ENCODE results near the gene CCDC86. TPM values are rescaled to one million over a fixed set of nuclear protein-coding genes. Genes with fewer than 3 reads are reported as not detected.

Gene CCDC86
- total and polyA plus RNA-seq, 10 of the 15 experiments (the other 5 are each of a cell fraction or from before 2014, with no cell fraction given) = 2.0 to 87.2 (median 38.7) TPM

DNA sequence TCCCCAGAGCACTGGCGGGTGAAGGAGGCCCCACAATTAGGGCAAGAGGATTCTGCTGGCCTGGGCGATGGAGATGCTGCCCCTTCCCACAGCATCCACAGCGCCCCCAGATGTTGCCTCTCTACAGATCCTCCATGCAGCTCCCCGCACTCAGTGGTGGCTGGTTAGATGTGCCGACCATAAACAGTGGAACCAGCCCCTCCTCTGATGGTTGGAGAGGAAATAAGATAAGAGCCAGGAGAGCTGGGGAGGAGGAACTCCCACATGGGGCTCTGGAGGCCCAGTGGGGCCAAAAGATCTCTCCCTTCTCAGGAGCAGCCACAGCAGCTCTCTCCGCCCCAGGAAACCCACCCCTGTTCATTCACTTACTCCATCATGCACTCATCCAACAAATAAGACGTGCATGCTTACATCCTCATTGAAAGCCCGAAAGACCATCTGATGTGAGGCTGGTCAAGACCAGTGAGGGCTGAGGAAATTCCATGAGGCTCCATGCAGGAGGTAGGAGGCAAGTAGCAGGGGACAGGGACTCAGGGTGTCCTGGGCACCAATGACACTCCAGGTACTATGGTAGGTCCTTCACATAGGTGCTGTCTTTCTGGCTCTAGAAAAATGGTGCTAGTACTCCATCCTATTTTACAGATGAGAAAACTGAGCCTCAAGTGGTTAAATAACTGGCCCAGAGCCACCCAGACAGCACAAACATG is 12.4 kb downstream of the CCDC86 start:
- RAD21 ChIA-PET (ENCODE audit: unreplicated experiment) = interaction anchor here (0.6 kb wide), 1 partner anchor 23 kb away, joined by 3 read pairs; no protein-coding TSS in a partner anchor
- H3K27me3 ChIP-seq (replicated peaks in 1 of 2; ENCODE audit: control insufficient read depth in 2 of 2, insufficient read depth in 2 of 2, low read length in 1 of 2) = no peaks in the 10 kb centered on the region
- no peak overlapping the region for H2AFZ ChIP-seq (ENCODE audit: control insufficient read depth, low read depth, low read length)
- H3K36me3 ChIP-seq (ENCODE audit: control insufficient read depth in 2 of 2, insufficient read depth in 2 of 2, low read length in 1 of 2) = peaks cover 6 to 15% of the 10 kb centered on the region in 2 experiments
- POLR2A ChIA-PET = no interaction called here
- H3K9me3 ChIP-seq (replicated peaks; ENCODE audit: control insufficient read depth, insufficient read depth, low read length) = no peaks in the 10 kb centered on the region
- H3K4me1 ChIP-seq (ENCODE audit: control insufficient read depth, insufficient read depth, low read length) = 0 out of 2 replicates have a peak, but pooled peaks cover 3% of the 10 kb centered on the region
- no peak overlapping the region for H3K4me2 ChIP-seq (ENCODE audit: control insufficient read depth, insufficient read depth)
- TF ChIP-seq CTCF (IDR thresholded peaks at IDR 0.05 in 2 of 3, conservative IDR thresholded peaks at IDR 0.05 in 1 of 3; ENCODE audit: control insufficient read depth in 2 of 3, extremely low read depth in 1 of 3, insufficient read depth in 1 of 3, low read depth in 3 of 3, low read length in 3 of 3) (no peak), FOXM1 (IDR thresholded peaks at IDR 0.05; ENCODE audit: low read depth, low read length) (no peak), NRF1 (conservative IDR thresholded peaks at IDR 0.05; ENCODE audit: low read depth, low read length) (no peak), ASH2L (IDR thresholded peaks at IDR 0.05; ENCODE audit: borderline replicate concordance, low read depth) (no peak), ATF2 (IDR thresholded peaks at IDR 0.05; ENCODE audit: low read length) (no peak), WRNIP1 (IDR thresholded peaks at IDR 0.05; ENCODE audit: borderline replicate concordance, low read depth, low read length) (no peak), MYC (IDR thresholded peaks at IDR 0.05; ENCODE audit: insufficient read depth, insufficient read length, insufficient replicate concordance, low read length, severe bottlenecking) (no peak), E2F4 (IDR thresholded peaks at IDR 0.05; ENCODE audit: low read depth, low read length) (no peak)
- TF ChIP-seq, protein P1, sequence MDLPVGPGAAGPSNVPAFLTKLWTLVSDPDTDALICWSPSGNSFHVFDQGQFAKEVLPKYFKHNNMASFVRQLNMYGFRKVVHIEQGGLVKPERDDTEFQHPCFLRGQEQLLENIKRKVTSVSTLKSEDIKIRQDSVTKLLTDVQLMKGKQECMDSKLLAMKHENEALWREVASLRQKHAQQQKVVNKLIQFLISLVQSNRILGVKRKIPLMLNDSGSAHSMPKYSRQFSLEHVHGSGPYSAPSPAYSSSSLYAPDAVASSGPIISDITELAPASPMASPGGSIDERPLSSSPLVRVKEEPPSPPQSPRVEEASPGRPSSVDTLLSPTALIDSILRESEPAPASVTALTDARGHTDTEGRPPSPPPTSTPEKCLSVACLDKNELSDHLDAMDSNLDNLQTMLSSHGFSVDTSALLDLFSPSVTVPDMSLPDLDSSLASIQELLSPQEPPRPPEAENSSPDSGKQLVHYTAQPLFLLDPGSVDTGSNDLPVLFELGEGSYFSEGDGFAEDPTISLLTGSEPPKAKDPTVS (IDR thresholded peaks at IDR 0.05; ENCODE audit: low read depth, low read length) = no peak
- TF ChIP-seq, protein P2, sequence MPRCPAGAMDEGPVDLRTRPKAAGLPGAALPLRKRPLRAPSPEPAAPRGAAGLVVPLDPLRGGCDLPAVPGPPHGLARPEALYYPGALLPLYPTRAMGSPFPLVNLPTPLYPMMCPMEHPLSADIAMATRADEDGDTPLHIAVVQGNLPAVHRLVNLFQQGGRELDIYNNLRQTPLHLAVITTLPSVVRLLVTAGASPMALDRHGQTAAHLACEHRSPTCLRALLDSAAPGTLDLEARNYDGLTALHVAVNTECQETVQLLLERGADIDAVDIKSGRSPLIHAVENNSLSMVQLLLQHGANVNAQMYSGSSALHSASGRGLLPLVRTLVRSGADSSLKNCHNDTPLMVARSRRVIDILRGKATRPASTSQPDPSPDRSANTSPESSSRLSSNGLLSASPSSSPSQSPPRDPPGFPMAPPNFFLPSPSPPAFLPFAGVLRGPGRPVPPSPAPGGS (IDR thresholded peaks at IDR 0.05; ENCODE audit: borderline replicate concordance, insufficient read depth, low read depth, low read length, poor library complexity, severe bottlenecking) = no peak
- 67% methylated on average over 8 of the region's 8 CpGs for WGBS (ENCODE audit: insufficient coverage, insufficient replicate concordance, low lambda C conversion rate, missing lambda C conversion rate)
- BruUV-seq (replicated peaks) = no TSS peak
- H4K20me1 ChIP-seq (ENCODE audit: control insufficient read depth, insufficient read depth) = no peaks in the 10 kb centered on the region
- in situ Hi-C loops (cut with MboI) (no loop called here), intact Hi-C loops (cut with micrococcal nuclease; ENCODE audit: unreplicated experiment) (no loop called here)
- no peak overlapping the region for H3K4me3 ChIP-seq
- CTCF ChIA-PET = no interaction called here
- ATAC-seq (no peak), DNase-seq (ENCODE audit: low read depth, low spot score) (no peak), FAIRE-seq (no peak)
- no peak overlapping the region for H3K27ac ChIP-seq (ENCODE audit: control insufficient read depth, insufficient read depth)
- SMC1A ChIA-PET (ENCODE audit: uncharacterized antibody, unreplicated experiment) = interaction anchor here (1.0 kb wide), 1 partner anchor 40 kb away, joined by 3 read pairs; no protein-coding TSS in a partner anchor
- H3K79me2 ChIP-seq (ENCODE audit: control insufficient read depth, insufficient read depth, low read length) = no peaks in the 10 kb centered on the region
- H3K9ac ChIP-seq (ENCODE audit: control insufficient read depth, insufficient read depth, low read length) = no peak overlapping the region

All from GM12878 (cell line).